Spleen (tissue), 7 donors: ENCODE measurements around the gene HERPUD1.

Experiments used
- CTCF ChIP-seq, 11 experiments: fragments of 200-600 bp in 7 of 11; fragments of 450-650 bp in 4 of 11; sonication (generic) in 4 of 11; IDR thresholded peaks in 8 of 11; conservative IDR thresholded peaks in 3 of 11; 1 replicate in 7 of 11; 2 replicates in 4 of 11; pipeline versions ENCODE4 v1.4.0 to v1.8.0; 2016 to 2021; ENCODE audit warnings: antibody characterized with exemption in 11 of 11, inconsistent platforms in 4 of 11, mild to moderate bottlenecking in 1 of 11
- POLR2AphosphoS5 ChIP-seq, 3 donors: sonication (generic); formaldehyde crosslinking; IDR thresholded peaks; one replicate each; pipeline ENCODE4 v1.5.1; 2017; ENCODE audit warnings: antibody characterized with exemption in 3 of 3
- donor health status: DM: no; HTN: no; CAD: no; lungs with moderate emphysema.
- donor health status: DM: no; HTN: no; CAD: no.
- donor health status: DM: no; HTN: no; CAD: no.

- TF ChIP-seq CTCF (IDR thresholded peaks at IDR 0.05 in 8 of 11, conservative IDR thresholded peaks at IDR 0.05 in 3 of 11) = no peak
- no peak for TF ChIP-seq POLR2AphosphoS5 (IDR thresholded peaks at IDR 0.05)
Measured at GRCh38 chr16:56983211-56983751, 51.3 kb downstream of the HERPUD1 start.
